HepG2 (cell line): ENCODE data around the gene PHF19. TPM values are rescaled to one million over a fixed set of nuclear protein-coding genes. Genes with fewer than 3 reads are reported as not detected.

Experiments
- ATAC-seq: fragments of 200-7000 bp; cut with Tn5 transposase; 3 replicates; pipeline ENCODE4 v1.9.1; 2020; ENCODE audit warnings: mild to moderate bottlenecking, moderate library complexity
- BruUV-seq: library from RNA; stranded (reverse); fragments of 400-500 nt; replicated peaks from 2 replicates; lab custom pipeline; 2021; lab: Mats Ljungman, UMichigan
- CTCF ChIA-PET: fragments of 300-600 bp; formaldehyde crosslinking; extraction: SDS; loops from one replicate; lab custom pipeline; 2021; ENCODE audit warnings: low total read pairs, inconsistent platforms, low intra/inter-chr PET ratio; lab: Yijun Ruan, JAX
- POLR2A ChIA-PET: fragments of 350-600 bp; sonication (Branson Sonifier 250); formaldehyde crosslinking; loops from one replicate; lab custom pipeline; 2020; ENCODE audit warnings: antibody characterized with exemption, inconsistent platforms; lab: Yijun Ruan, JAX
- DNase-seq: peaks from one replicate; pipeline ENCODE4 v3.0.0-alpha.2; 2015; ENCODE audit warnings: low spot score
- FAIRE-seq: peaks from 3 replicates; lab custom pipeline; 2011; peaks lifted over from hg19 to GRCh38; lab: Jason Lieb, UNC
- H2AFZ ChIP-seq: one replicate; pipeline ENCODE4 v1.6.1; 2011; ENCODE audit warnings: low read length, inconsistent platforms
- H3K27ac ChIP-seq: fragments of 300-600 bp; 3 replicates; pipeline ENCODE4 v1.8.0; 2011; ENCODE audit warnings: mixed run types, mild to moderate bottlenecking, mixed read lengths, low read length, inconsistent platforms; ENCODE audit not compliant: insufficient read depth; ENCODE audit errors: extremely low read length
- H3K27me3 ChIP-seq, 2 experiments: fragments of 200-600 bp in 1 of 2; 2 replicates in 1 of 2; 3 replicates in 1 of 2; pipeline versions ENCODE4 v1.6.0 to v1.8.0; 2011; ENCODE audit warnings: low read length in 2 of 2, mild to moderate bottlenecking in 2 of 2, moderate library complexity in 2 of 2, inconsistent platforms in 1 of 2; ENCODE audit not compliant: insufficient read depth in 2 of 2, control insufficient read depth in 1 of 2
- H3K36me3 ChIP-seq, 2 experiments: fragments of 200-600 bp in 1 of 2; replicated peaks in 1 of 2; 2 replicates in 1 of 2; 3 replicates in 1 of 2; pipeline versions ENCODE4 v1.5.1 to v1.8.0; 2011; ENCODE audit warnings: low read length in 2 of 2, inconsistent platforms in 1 of 2; ENCODE audit not compliant: insufficient read depth in 2 of 2, control insufficient read depth in 1 of 2
- H3K4me1 ChIP-seq: 2 replicates; pipeline ENCODE4 v1.5.1; 2012; ENCODE audit warnings: low read length, inconsistent platforms; ENCODE audit not compliant: insufficient read depth
- H3K4me2 ChIP-seq: 2 replicates; pipeline ENCODE4 v1.6.0; 2011; ENCODE audit warnings: low read depth, low read length, inconsistent platforms
- H3K4me3 ChIP-seq, 3 experiments: fragments of 200-600 bp in 1 of 3; sonication (generic), shearing (Covaris generic) in 1 of 3; replicated peaks in 1 of 3; 2 replicates each; pipeline ENCODE4 v1.5.1; 2011 to 2016; ENCODE audit warnings: low read length in 3 of 3, inconsistent platforms in 2 of 3, low read depth in 2 of 3, mild to moderate bottlenecking in 2 of 3, control low read depth in 1 of 3, mixed read lengths in 1 of 3; ENCODE audit not compliant: insufficient read depth in 1 of 3
- H3K79me2 ChIP-seq: one replicate; pipeline ENCODE4 v1.6.1; 2011; ENCODE audit warnings: low read length, inconsistent platforms; ENCODE audit not compliant: insufficient read depth
- H3K9ac ChIP-seq: 2 replicates; pipeline ENCODE4 v1.6.0; 2011; ENCODE audit warnings: mild to moderate bottlenecking, low read depth, low read length, inconsistent platforms; ENCODE audit not compliant: insufficient read depth
- H3K9me3 ChIP-seq: 2 replicates; pipeline ENCODE4 v1.5.1; 2012; ENCODE audit warnings: mild to moderate bottlenecking, low read length
- H4K20me1 ChIP-seq: 2 replicates; pipeline ENCODE4 v1.6.0; 2011; ENCODE audit warnings: inconsistent platforms, mild to moderate bottlenecking, low read length, moderate library complexity; ENCODE audit not compliant: insufficient read depth
- AGO2 ChIP-seq: fragments of 200-400 bp; formaldehyde crosslinking; optimal IDR thresholded peaks from 2 replicates; pipeline ENCODE3; 2017; ENCODE audit warnings: mild to moderate bottlenecking, low read depth, low read length, moderate library complexity
- BRD4 ChIP-seq: sonication (generic); formaldehyde crosslinking; IDR thresholded peaks from 2 replicates; pipeline ENCODE4 v1.4.0; 2020; ENCODE audit warnings: missing genetic modification reagents
- CBX5 ChIP-seq: sonication (generic); formaldehyde crosslinking; IDR thresholded peaks from 2 replicates; pipeline ENCODE4 v1.4.0; 2020; ENCODE audit warnings: missing genetic modification reagents, borderline replicate concordance
- DNMT1 ChIP-seq: sonication (generic); formaldehyde crosslinking; IDR thresholded peaks from 2 replicates; pipeline ENCODE4 v1.5.1; 2020; ENCODE audit warnings: mild to moderate bottlenecking, missing genetic modification reagents
- FOXK2 ChIP-seq: fragments of 450-650 bp; IDR thresholded peaks from 2 replicates; pipeline ENCODE4 v1.6.1; 2016
- KMT2B ChIP-seq: IDR thresholded peaks from 2 replicates; pipeline ENCODE4 v1.6.1; 2016; ENCODE audit warnings: missing genetic modification reagents, missing compliant biosample characterization
- NR3C1 ChIP-seq: sonication (generic); formaldehyde crosslinking; IDR thresholded peaks from 2 replicates; pipeline ENCODE4 v1.4.0; 2020; ENCODE audit warnings: missing genetic modification reagents
- RFXAP ChIP-seq: sonication (generic); formaldehyde crosslinking; IDR thresholded peaks from 2 replicates; pipeline ENCODE4 v1.4.0; 2020; ENCODE audit warnings: missing genetic modification reagents, borderline replicate concordance
- RXRA ChIP-seq: sonication (generic); formaldehyde crosslinking; IDR thresholded peaks from 2 replicates; pipeline ENCODE4 v1.5.1; 2020; ENCODE audit warnings: missing genetic modification reagents
- SSRP1 ChIP-seq: IDR thresholded peaks from 2 replicates; pipeline ENCODE4 v1.6.1; 2016; ENCODE audit warnings: control low read depth
- TBP ChIP-seq: sonication (generic); formaldehyde crosslinking; IDR thresholded peaks from 2 replicates; pipeline ENCODE4 v1.5.0; 2020; ENCODE audit warnings: missing genetic modification reagents
- TFAP4 ChIP-seq: sonication (generic); IDR thresholded peaks from 2 replicates; pipeline ENCODE4 v1.6.1; 2016; ENCODE audit warnings: low read depth, borderline replicate concordance
- WIZ ChIP-seq: sonication (generic); formaldehyde crosslinking; IDR thresholded peaks from 2 replicates; pipeline ENCODE4 v1.5.1; 2020; ENCODE audit warnings: mild to moderate bottlenecking, missing genetic modification reagents
- ZFP36L1 ChIP-seq: sonication (generic); formaldehyde crosslinking; IDR thresholded peaks from 2 replicates; pipeline ENCODE4 v1.8.0; 2022; ENCODE audit warnings: mild to moderate bottlenecking, missing genetic modification reagents, moderate library complexity
- ZGPAT ChIP-seq: IDR thresholded peaks from 2 replicates; pipeline ENCODE4 v1.6.1; 2016; ENCODE audit warnings: mild to moderate bottlenecking
- ZMYM3 ChIP-seq: sonication (generic); formaldehyde crosslinking; IDR thresholded peaks from 2 replicates; pipeline ENCODE4 v1.5.1; 2020; ENCODE audit warnings: mild to moderate bottlenecking, missing genetic modification reagents
- ZNF879 ChIP-seq: sonication (generic); formaldehyde crosslinking; IDR thresholded peaks from 2 replicates; pipeline ENCODE4 v1.8.1; 2023; ENCODE audit warnings: missing genetic modification reagents
- WGBS: methylation state at CpG from one replicate; pipeline ENCODE4 v1.1.6; 2017; ENCODE audit warnings: low lambda C conversion rate; 5-methylcytosine and 5-hydroxymethylcytosine counted together
- in situ Hi-C: cut with HindIII; loops from 2 replicates; pipeline ENCODE4 v1.10.0; 2017; ENCODE audit warnings: low pct_unique_long_range_greater_than_20kb; ENCODE audit not compliant: extremely low pct_ligation_motif_present
- intact Hi-C: fragments of 100-400 bp; cut with micrococcal nuclease; formaldehyde crosslinking; loops from one replicate; pipeline ENCODE4 v1.10.0; 2022; ENCODE audit not compliant: unreplicated experiment
- polyA plus RNA-seq, 8 experiments: library from polyadenylated mRNA; depleted of rRNA in 3 of 8; stranded (reverse) in 7 of 8; unstranded in 1 of 8; fragments of >200 nt; fragmentation: Illumina TruSeq in 4 of 8; extraction: Trizol in 4 of 8; gene quantifications; 2 replicates each; pipeline versions ENCODE4 v1.2.1 to v1.2.3, GENCODE V29; 2011 to 2016; ENCODE audit warnings: low read depth in 4 of 8, missing spikeins in 1 of 8, mixed read lengths in 1 of 8; ENCODE audit not compliant: insufficient read depth in 1 of 8
- total RNA-seq, 5 experiments: library from RNA; depleted of rRNA; stranded (reverse); fragments of >200 nt; fragmentation: Illumina TruSeq; extraction: Trizol; gene quantifications; 2 replicates each; pipeline ENCODE4 v1.2.3, GENCODE V29; 2016; ENCODE audit warnings: low read depth in 1 of 5
- TF ChIP-seq, protein P1 (sequence below): sonication (generic); formaldehyde crosslinking; conservative IDR thresholded peaks from 2 replicates; pipeline ENCODE4 v1.5.0; 2020; ENCODE audit warnings: missing genetic modification reagents
- TF ChIP-seq, protein P2 (sequence below): sonication (generic); formaldehyde crosslinking; IDR thresholded peaks from 2 replicates; pipeline ENCODE4 v1.5.0; 2020; ENCODE audit warnings: mild to moderate bottlenecking, missing genetic modification reagents, moderate library complexity

The PHF19 gene
- total and polyA plus RNA-seq, 2 of the 13 experiments (the other 11 are each of a cell fraction or from before 2014, with no cell fraction given): 29.7 to 41.3 TPM

DNA sequence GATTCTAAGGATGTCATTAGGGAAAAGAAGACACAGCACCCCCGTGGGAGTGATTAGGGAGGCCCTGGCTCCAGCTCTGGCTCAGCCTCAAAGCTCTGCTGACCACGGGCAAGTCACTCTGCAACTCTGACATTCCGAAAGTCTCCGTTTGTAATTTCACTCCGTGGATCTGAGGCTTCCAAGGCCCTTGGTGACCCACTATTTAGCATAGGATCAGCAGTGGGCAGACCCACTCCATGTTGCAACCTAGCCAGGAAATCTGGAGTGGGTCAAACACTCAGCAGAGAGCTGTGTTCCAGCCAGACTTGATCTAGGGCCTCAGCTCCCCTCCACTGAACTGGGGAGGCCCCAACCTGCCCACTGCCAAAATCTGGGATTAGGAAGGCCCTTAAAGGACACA is 11.8 kb downstream of the PHF19 start (continued):
- TF ChIP-seq ZGPAT (CRISPR knock-in tag) (no peak), CBX5 (CRISPR knock-in tag) (no peak), ZFP36L1 (CRISPR knock-in tag) (no peak), WIZ (CRISPR knock-in tag) (no peak), RXRA (CRISPR knock-in tag) (no peak), BRD4 (CRISPR knock-in tag) (no peak), SSRP1 (CRISPR knock-in tag) (no peak), TFAP4 (no peak), DNMT1 (no peak)

DNA sequence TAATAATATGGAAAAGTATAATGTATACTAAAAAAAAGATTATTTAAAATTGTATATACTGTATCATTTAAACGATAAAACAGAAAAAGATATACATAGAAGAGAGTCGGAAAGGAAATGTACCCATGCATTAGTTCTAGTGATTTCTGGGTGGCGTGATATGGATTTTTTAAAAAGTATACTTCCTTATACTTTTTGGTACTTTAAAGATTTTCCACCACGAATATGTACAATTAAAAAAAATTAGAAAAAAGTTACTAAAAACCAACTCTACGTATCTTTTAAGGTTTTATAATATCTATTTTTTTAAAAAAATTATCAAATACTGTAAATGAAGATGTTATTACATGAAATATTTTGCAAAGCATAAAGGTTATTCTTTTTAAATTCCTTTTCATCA is 12.3 kb downstream of the PHF19 start:
- no peak overlapping the region for H3K9ac ChIP-seq
- no peak overlapping the region for H2AFZ ChIP-seq
- H3K36me3 ChIP-seq: peaks cover 37 to 74% of the 10 kb centered on the region in 2 experiments
- H3K27me3 ChIP-seq: no peaks in the 10 kb centered on the region
- H3K27ac ChIP-seq: no peak overlapping the region
- in situ Hi-C loops: no loop called here
- FAIRE-seq: no peak
- no peaks in the 10 kb centered on the region for H3K79me2 ChIP-seq
- no peak for ATAC-seq
- CTCF ChIA-PET: no interaction called here
- no TSS peak for BruUV-seq
- TF ChIP-seq FOXK2 (no peak), TBP (no peak), ZNF879 (no peak), KMT2B (CRISPR knock-in tag) (no peak), NR3C1 (CRISPR knock-in tag) (no peak), RFXAP (CRISPR knock-in tag) (no peak), AGO2 (no peak), ZMYM3 (CRISPR knock-in tag) (no peak)
- TF ChIP-seq, protein P1, sequence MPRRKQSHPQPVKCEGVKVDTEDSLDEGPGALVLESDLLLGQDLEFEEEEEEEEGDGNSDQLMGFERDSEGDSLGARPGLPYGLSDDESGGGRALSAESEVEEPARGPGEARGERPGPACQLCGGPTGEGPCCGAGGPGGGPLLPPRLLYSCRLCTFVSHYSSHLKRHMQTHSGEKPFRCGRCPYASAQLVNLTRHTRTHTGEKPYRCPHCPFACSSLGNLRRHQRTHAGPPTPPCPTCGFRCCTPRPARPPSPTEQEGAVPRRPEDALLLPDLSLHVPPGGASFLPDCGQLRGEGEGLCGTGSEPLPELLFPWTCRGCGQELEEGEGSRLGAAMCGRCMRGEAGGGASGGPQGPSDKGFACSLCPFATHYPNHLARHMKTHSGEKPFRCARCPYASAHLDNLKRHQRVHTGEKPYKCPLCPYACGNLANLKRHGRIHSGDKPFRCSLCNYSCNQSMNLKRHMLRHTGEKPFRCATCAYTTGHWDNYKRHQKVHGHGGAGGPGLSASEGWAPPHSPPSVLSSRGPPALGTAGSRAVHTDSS (CRISPR knock-in tag): no peak
- TF ChIP-seq, protein P2, sequence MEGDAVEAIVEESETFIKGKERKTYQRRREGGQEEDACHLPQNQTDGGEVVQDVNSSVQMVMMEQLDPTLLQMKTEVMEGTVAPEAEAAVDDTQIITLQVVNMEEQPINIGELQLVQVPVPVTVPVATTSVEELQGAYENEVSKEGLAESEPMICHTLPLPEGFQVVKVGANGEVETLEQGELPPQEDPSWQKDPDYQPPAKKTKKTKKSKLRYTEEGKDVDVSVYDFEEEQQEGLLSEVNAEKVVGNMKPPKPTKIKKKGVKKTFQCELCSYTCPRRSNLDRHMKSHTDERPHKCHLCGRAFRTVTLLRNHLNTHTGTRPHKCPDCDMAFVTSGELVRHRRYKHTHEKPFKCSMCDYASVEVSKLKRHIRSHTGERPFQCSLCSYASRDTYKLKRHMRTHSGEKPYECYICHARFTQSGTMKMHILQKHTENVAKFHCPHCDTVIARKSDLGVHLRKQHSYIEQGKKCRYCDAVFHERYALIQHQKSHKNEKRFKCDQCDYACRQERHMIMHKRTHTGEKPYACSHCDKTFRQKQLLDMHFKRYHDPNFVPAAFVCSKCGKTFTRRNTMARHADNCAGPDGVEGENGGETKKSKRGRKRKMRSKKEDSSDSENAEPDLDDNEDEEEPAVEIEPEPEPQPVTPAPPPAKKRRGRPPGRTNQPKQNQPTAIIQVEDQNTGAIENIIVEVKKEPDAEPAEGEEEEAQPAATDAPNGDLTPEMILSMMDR (CRISPR knock-in tag): no peak
- DNase-seq: no peak
- WGBS: 90% methylated on average over 5 of the region's 5 CpGs
- no peaks in the 10 kb centered on the region for H4K20me1 ChIP-seq
- H3K4me3 ChIP-seq: no peak overlapping the region
- H3K9me3 ChIP-seq: no peaks in the 10 kb centered on the region
- intact Hi-C loops: no loop called here
- no peaks in the 10 kb centered on the region for H3K4me1 ChIP-seq
- H3K4me2 ChIP-seq: no peak overlapping the region
- POLR2A ChIA-PET: no interaction called here
